Neuronal stem cell (in vitro differentiated cells): ENCODE results near the gene PRRT2.

Experiments used
- DNase-seq: peaks from one replicate; pipeline ENCODE4 v3.0.0-alpha.2; 2013; ENCODE audit warnings: low spot score
- H2AFZ ChIP-seq: one replicate; pipeline ENCODE4 v1.6.1; 2013; ENCODE audit warnings: mild to moderate bottlenecking, low read length, inconsistent platforms
- H2AK5ac ChIP-seq: 2 replicates; pipeline ENCODE4 v1.6.1; 2013; ENCODE audit warnings: low read depth, mild to moderate bottlenecking, inconsistent platforms, low read length, moderate library complexity, mixed read lengths
- H2BK120ac ChIP-seq: 2 replicates; pipeline ENCODE4 v1.6.1; 2013; ENCODE audit warnings: low read depth, mild to moderate bottlenecking, inconsistent platforms, low read length, moderate library complexity, mixed read lengths
- H2BK12ac ChIP-seq: one replicate; pipeline ENCODE4 v1.6.1; 2013; ENCODE audit warnings: low read length, inconsistent platforms
- H2BK15ac ChIP-seq: 2 replicates; pipeline ENCODE4 v1.6.1; 2013; ENCODE audit warnings: mild to moderate bottlenecking, low read length, inconsistent platforms, mixed read lengths
- H2BK5ac ChIP-seq: one replicate; pipeline ENCODE4 v1.6.1; 2013; ENCODE audit warnings: inconsistent platforms, mild to moderate bottlenecking, low read length, moderate library complexity
- H3K14ac ChIP-seq: one replicate; pipeline ENCODE4 v1.6.1; 2013; ENCODE audit warnings: low read length, inconsistent platforms
- H3K18ac ChIP-seq: 2 replicates; pipeline ENCODE4 v1.6.1; 2013; ENCODE audit warnings: low read length, inconsistent platforms
- H3K23ac ChIP-seq: 2 replicates; pipeline ENCODE4 v1.6.1; 2013; ENCODE audit warnings: low read depth, mild to moderate bottlenecking, mixed read lengths, low read length, inconsistent platforms; ENCODE audit not compliant: poor library complexity
- H3K27ac ChIP-seq: replicated peaks from 3 replicates; pipeline ENCODE4 v1.5.1; 2013; ENCODE audit warnings: low read length, inconsistent platforms
- H3K27me3 ChIP-seq, 3 experiments: 2 replicates each; pipeline ENCODE4 v1.6.1; 2013; ENCODE audit warnings: low read length in 3 of 3, mild to moderate bottlenecking in 2 of 3, inconsistent platforms in 1 of 3, low read depth in 1 of 3, mixed read lengths in 1 of 3, moderate library complexity in 1 of 3; ENCODE audit not compliant: control insufficient read depth in 3 of 3, insufficient read depth in 3 of 3
- H3K36me3 ChIP-seq, 2 donors: replicated peaks in 1 of 2; 2 replicates each; pipeline ENCODE4 v1.6.1; 2013; ENCODE audit warnings: low read length in 2 of 2; ENCODE audit not compliant: control insufficient read depth in 2 of 2, insufficient read depth in 2 of 2
- H3K4ac ChIP-seq: 2 replicates; pipeline ENCODE4 v1.6.1; 2013; ENCODE audit warnings: inconsistent platforms, mild to moderate bottlenecking, low read length, moderate library complexity
- H3K4me1 ChIP-seq, 2 donors: 1 replicate in 1 of 2; 2 replicates in 1 of 2; pipeline ENCODE4 v1.6.1; 2013; ENCODE audit warnings: low read length in 2 of 2, low read depth in 1 of 2; ENCODE audit not compliant: control insufficient read depth in 2 of 2, insufficient read depth in 1 of 2
- H3K4me2 ChIP-seq: one replicate; pipeline ENCODE4 v1.6.1; 2013; ENCODE audit warnings: mild to moderate bottlenecking, low read length, inconsistent platforms; ENCODE audit not compliant: insufficient read depth, poor library complexity, severe bottlenecking
- H3K4me3 ChIP-seq, 2 donors: 2 replicates each; pipeline ENCODE4 v1.5.1; 2013; ENCODE audit warnings: low read length in 2 of 2, mild to moderate bottlenecking in 2 of 2, inconsistent platforms in 1 of 2, moderate library complexity in 1 of 2
- H3K79me1 ChIP-seq: one replicate; pipeline ENCODE4 v1.6.1; 2013; ENCODE audit warnings: low read depth, mild to moderate bottlenecking, inconsistent platforms, low read length, moderate library complexity
- H3K9ac ChIP-seq: one replicate; pipeline ENCODE4 v1.6.1; 2013; ENCODE audit warnings: mild to moderate bottlenecking, low read depth, low read length, inconsistent platforms; ENCODE audit not compliant: poor library complexity
- H3K9me3 ChIP-seq, 2 donors: replicated peaks in 1 of 2; 2 replicates each; pipeline versions ENCODE3 to v1.6.1; 2013; ENCODE audit warnings: low read length in 2 of 2, mild to moderate bottlenecking in 2 of 2, inconsistent platforms in 1 of 2, low read depth in 1 of 2, mixed read lengths in 1 of 2, moderate library complexity in 1 of 2; ENCODE audit not compliant: control insufficient read depth in 2 of 2, insufficient read depth in 1 of 2
- H4K8ac ChIP-seq: one replicate; pipeline ENCODE4 v1.6.1; 2013; ENCODE audit warnings: low read depth, mild to moderate bottlenecking, inconsistent platforms, low read length, moderate library complexity
- H4K91ac ChIP-seq: one replicate; pipeline ENCODE4 v1.6.1; 2013; ENCODE audit warnings: low read length, low read depth, mild to moderate bottlenecking, inconsistent platforms; ENCODE audit not compliant: poor library complexity
- WGBS, 2 donors: extraction: QIAGEN DNeasy Blood & Tissue Kit; methylation state at CpG; one replicate each; pipeline ENCODE4 v1.1.7; 2013; ENCODE audit warnings: missing lambda C conversion rate in 2 of 2, mixed read lengths in 1 of 2; ENCODE audit not compliant: insufficient read length in 2 of 2, insufficient replicate concordance in 1 of 2; ENCODE audit errors: extremely low coverage in 2 of 2; 5-methylcytosine and 5-hydroxymethylcytosine counted together

PRRT2 gene

DNA sequence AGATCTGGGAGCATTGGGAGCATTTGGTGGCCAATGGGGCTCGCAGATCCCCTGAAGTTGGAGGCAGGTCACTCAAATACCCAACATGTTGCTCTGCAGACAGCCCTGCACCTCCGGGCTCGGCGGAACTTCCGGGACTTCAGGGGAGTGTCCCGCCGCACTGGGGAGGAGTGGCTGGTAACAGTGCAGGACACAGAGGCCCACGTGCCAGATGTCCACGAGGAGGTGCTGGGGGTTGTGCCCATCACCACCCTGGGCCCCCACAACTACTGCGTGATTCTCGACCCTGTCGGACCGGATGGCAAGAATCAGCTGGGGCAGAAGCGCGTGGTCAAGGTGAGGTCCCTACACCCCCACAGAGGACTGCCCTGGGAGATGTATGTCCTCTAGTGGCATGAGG lies 24.6 kb downstream of the PRRT2 start:
- Histone ChIP-seq H3K27ac (no peak overlapping the region), H4K91ac (no peak overlapping the region), H2AFZ (no peak overlapping the region), H3K4me1 (no peaks in the 10 kb centered on the region), H3K4ac (no peak overlapping the region), H3K79me1 (peaks cover 2% of the 10 kb centered on the region), H2AK5ac (peak overlapping the region; percentile 9), H3K9ac (no peak overlapping the region), H3K18ac (no peak overlapping the region), H2BK15ac (no peak overlapping the region), H3K4me2 (no peak overlapping the region), H3K14ac (no peak overlapping the region), H2BK5ac (no peak overlapping the region), H4K8ac (no peak overlapping the region), H2BK12ac (no peak overlapping the region), H3K23ac (peak overlapping the region; percentile 20), H3K27me3 (no peaks in the 10 kb centered on the region), H2BK120ac (no peak overlapping the region), H3K36me3 (no peaks in the 10 kb centered on the region), H3K9me3 (no peaks in the 10 kb centered on the region), H3K4me3 (no peak overlapping the region)
- no CpG with 5 or more reads among the region's 15 CpGs for WGBS, 2 donors
- no peak for DNase-seq

DNA sequence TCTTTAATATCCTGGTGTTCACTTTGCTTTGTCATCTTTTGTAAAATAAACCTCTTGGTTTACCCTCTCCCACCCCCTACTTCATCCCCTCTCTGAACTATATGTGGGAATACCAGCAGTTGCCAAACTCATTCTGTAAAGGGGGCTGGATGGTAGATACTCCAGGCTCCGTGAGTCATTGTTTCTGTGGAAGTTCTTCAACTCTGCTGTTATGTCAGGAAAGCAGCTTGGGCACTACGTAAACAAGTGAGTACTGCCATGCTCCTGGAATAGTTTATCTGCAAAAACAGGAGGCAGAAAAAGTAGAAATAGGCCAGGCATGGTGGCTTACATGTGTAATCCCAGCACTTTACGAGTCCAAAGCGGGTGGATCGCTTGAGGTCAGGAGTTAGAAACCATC lies 25.8 kb downstream of the PRRT2 start:
- Histone ChIP-seq H2AK5ac (no peak overlapping the region), H3K79me1 (peaks cover 2% of the 10 kb centered on the region), H2AFZ (no peak overlapping the region), H2BK5ac (no peak overlapping the region), H3K18ac (no peak overlapping the region), H3K27me3 (no peaks in the 10 kb centered on the region), H3K14ac (no peak overlapping the region), H4K8ac (no peak overlapping the region), H2BK120ac (no peak overlapping the region), H3K23ac (no peak overlapping the region), H3K9ac (no peak overlapping the region), H3K4me3 (no peak overlapping the region), H2BK15ac (no peak overlapping the region), H3K36me3 (no peaks in the 10 kb centered on the region), H3K4me1 (no peaks in the 10 kb centered on the region), H4K91ac (no peak overlapping the region), H3K27ac (no peak overlapping the region), H3K4ac (no peak overlapping the region), H3K4me2 (no peak overlapping the region), H3K9me3 (no peaks in the 10 kb centered on the region), H2BK12ac (no peak overlapping the region)
- no CpG with 5 or more reads among the region's 5 CpGs for WGBS, 2 donors
- no peak for DNase-seq

- Histone ChIP-seq H3K14ac (no peak overlapping the region), H3K4ac (no peak overlapping the region), H3K79me1 (no peaks in the 10 kb centered on the region), H3K27me3 (no peaks in the 10 kb centered on the region), H4K91ac (no peak overlapping the region), H2BK12ac (no peak overlapping the region), H3K9me3 (no peaks in the 10 kb centered on the region), H3K9ac (no peak overlapping the region), H2AFZ (no peak overlapping the region), H3K4me3 (no peak overlapping the region), H3K18ac (no peak overlapping the region), H2BK120ac (no peak overlapping the region), H3K4me2 (no peak overlapping the region), H2BK15ac (no peak overlapping the region), H4K8ac (no peak overlapping the region), H2AK5ac (no peak overlapping the region), H3K4me1 (no peaks in the 10 kb centered on the region), H3K23ac (peak overlapping the region; percentile 17), H2BK5ac (no peak overlapping the region), H3K36me3 (no peaks in the 10 kb centered on the region), H3K27ac (no peak overlapping the region)
- no CpG with 5 or more reads among the region's 6 CpGs for WGBS, 2 donors
- no peak for DNase-seq
Measured at GRCh38 chr16:29839822-29840221, 27.8 kb downstream of the PRRT2 start.

DNA sequence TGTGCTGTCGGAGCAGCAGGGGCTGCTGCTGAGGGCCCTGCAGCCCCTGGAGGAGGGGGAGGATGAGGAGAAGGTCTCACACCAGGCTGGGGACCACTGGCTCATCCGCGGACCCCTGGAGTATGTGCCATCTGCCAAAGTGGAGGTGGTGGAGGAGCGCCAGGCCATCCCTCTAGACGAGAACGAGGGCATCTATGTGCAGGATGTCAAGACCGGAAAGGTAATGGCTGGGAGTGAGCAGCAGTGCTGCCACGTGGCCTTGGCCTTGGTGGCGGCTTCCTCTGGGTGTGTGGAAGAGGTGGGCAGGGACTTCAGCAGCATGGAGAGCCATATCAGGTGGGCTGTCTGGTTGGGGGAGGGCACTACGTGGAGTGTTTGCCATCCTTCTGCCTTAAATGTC lies 28.2 kb downstream of the PRRT2 start:
- no peak overlapping the region for H2AFZ ChIP-seq
- H2BK120ac ChIP-seq = no peak overlapping the region
- no peak overlapping the region for H2BK12ac ChIP-seq
- H3K14ac ChIP-seq = no peak overlapping the region
- no peak overlapping the region for H4K91ac ChIP-seq
- no peak overlapping the region for H2BK5ac ChIP-seq
- no peak for DNase-seq
- no peaks in the 10 kb centered on the region for H3K4me1 ChIP-seq
- H3K27ac ChIP-seq = no peak overlapping the region
- H2BK15ac ChIP-seq = no peak overlapping the region
- no peak overlapping the region for H2AK5ac ChIP-seq
- no peak overlapping the region for H3K4ac ChIP-seq
- H3K36me3 ChIP-seq = no peaks in the 10 kb centered on the region
- H3K9me3 ChIP-seq = no peaks in the 10 kb centered on the region
- peak overlapping the region; percentile 17 for H3K23ac ChIP-seq
- no peak overlapping the region for H4K8ac ChIP-seq
- no peak overlapping the region for H3K18ac ChIP-seq
- H3K27me3 ChIP-seq = no peaks in the 10 kb centered on the region
- WGBS, 2 donors = no CpG with 5 or more reads among the region's 10 CpGs
- H3K4me2 ChIP-seq = no peak overlapping the region
- no peaks in the 10 kb centered on the region for H3K79me1 ChIP-seq
- H3K4me3 ChIP-seq = peak overlapping the region in 1 of 2 donors; percentile 66
- H3K9ac ChIP-seq = peak overlapping the region; percentile 38
